ENCODE results near the gene ZNF559.

DNA sequence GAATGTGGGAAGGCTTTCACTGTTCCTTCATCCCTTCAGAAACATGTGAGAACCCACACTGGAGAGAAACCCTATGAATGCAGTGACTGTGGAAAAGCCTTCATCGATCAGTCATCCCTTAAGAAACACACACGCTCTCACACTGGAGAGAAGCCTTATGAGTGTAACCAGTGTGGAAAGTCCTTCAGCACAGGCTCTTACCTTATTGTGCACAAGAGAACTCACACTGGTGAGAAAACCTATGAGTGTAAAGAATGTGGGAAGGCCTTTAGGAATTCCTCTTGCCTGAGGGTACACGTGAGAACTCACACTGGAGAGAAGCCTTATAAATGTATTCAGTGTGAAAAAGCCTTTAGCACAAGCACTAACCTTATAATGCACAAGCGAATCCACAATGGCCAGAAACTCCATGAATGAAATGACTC lies 57.4 kb downstream of the ZNF559 start:
- no peak for TF ChIP-seq CTCF (IDR thresholded peaks at IDR 0.05; ENCODE audit: poor library complexity)
- TF ChIP-seq EZH2 (IDR thresholded peaks at IDR 0.05; ENCODE audit: borderline replicate concordance) = no peak
- no peak for TF ChIP-seq EZH2phosphoT487 (IDR thresholded peaks at IDR 0.05; ENCODE audit: low read depth, severe bottlenecking, unreplicated experiment)

All from hepatocyte (in vitro differentiated cells).